Endothelial cell of umbilical vein (primary cell): ENCODE results near the gene SLC6A2. TPM values are rescaled to one million over a fixed set of nuclear protein-coding genes. Genes with fewer than 3 reads are reported as not detected.

Source experiments
- BruUV-seq: library from RNA; stranded (reverse); fragments of 400-500 nt; replicated peaks from 2 replicates; lab custom pipeline; 2021; lab: Mats Ljungman, UMichigan
- CTCF ChIA-PET: fragments of 300-600, 350-600 bp; sonication (Branson Sonifier 250); formaldehyde crosslinking; loops from one replicate; lab custom pipeline; 2021; ENCODE audit warnings: antibody characterized with exemption, inconsistent platforms; lab: Charles Lee
- POLR2A ChIA-PET: fragments of 300-600, 350-600 bp; sonication (Branson Sonifier 250); formaldehyde crosslinking; loops from one replicate; lab custom pipeline; 2021; ENCODE audit warnings: antibody characterized with exemption, inconsistent platforms; lab: Charles Lee
- DNase-seq: peaks from one replicate; pipeline ENCODE4 v3.0.0-alpha.2; 2011; ENCODE audit warnings: low read depth, low spot score
- FAIRE-seq: peaks from 2 replicates; lab custom pipeline; 2011; peaks lifted over from hg19 to GRCh38; lab: Jason Lieb, UNC
- H2AFZ ChIP-seq: 2 replicates; pipeline ENCODE4 v1.6.0; 2012; ENCODE audit warnings: low read depth, low read length, control low read depth, inconsistent platforms
- H3K27ac ChIP-seq: 2 replicates; pipeline ENCODE4 v1.5.1; 2011; ENCODE audit warnings: low read depth, mild to moderate bottlenecking, control low read depth, low read length, moderate library complexity; ENCODE audit not compliant: insufficient read depth
- H3K27me3 ChIP-seq, 2 experiments: 2 replicates each; pipeline versions ENCODE4 v1.6.0 to v1.6.1; 2011; ENCODE audit warnings: low read length in 2 of 2, mixed read lengths in 1 of 2; ENCODE audit not compliant: control insufficient read depth in 2 of 2, insufficient read depth in 2 of 2
- H3K36me3 ChIP-seq, 2 experiments: 2 replicates in 1 of 2; 3 replicates in 1 of 2; pipeline ENCODE4 v1.5.1; 2011; ENCODE audit warnings: low read length in 2 of 2, mild to moderate bottlenecking in 1 of 2, moderate library complexity in 1 of 2; ENCODE audit not compliant: control insufficient read depth in 2 of 2, insufficient read depth in 2 of 2; ENCODE audit errors: extremely low read depth in 1 of 2
- H3K4me1 ChIP-seq: 3 replicates; pipeline ENCODE4 v1.5.1; 2011; ENCODE audit warnings: mild to moderate bottlenecking, low read length; ENCODE audit not compliant: control insufficient read depth, insufficient read depth; ENCODE audit errors: extremely low read depth
- H3K4me2 ChIP-seq: 2 replicates; pipeline ENCODE4 v1.6.1; 2011; ENCODE audit warnings: low read length, control low read depth, mixed read lengths; ENCODE audit not compliant: insufficient read depth
- H3K4me3 ChIP-seq, 3 experiments: fragments of 200-600 bp in 1 of 3; sonication (generic), shearing (Covaris generic) in 1 of 3; replicated peaks in 1 of 3; 2 replicates each; pipeline ENCODE4 v1.5.1; 2011 to 2016; ENCODE audit warnings: control low read depth in 3 of 3, low read length in 3 of 3, mild to moderate bottlenecking in 2 of 3, inconsistent platforms in 1 of 3, low read depth in 1 of 3, moderate library complexity in 1 of 3; ENCODE audit not compliant: insufficient read depth in 1 of 3
- H3K79me2 ChIP-seq: 2 replicates; pipeline ENCODE4 v1.6.0; 2012; ENCODE audit warnings: low read length, inconsistent platforms; ENCODE audit not compliant: control insufficient read depth, insufficient read depth
- H3K9ac ChIP-seq: replicated peaks from 2 replicates; pipeline ENCODE3; 2011; ENCODE audit warnings: low read length, control low read depth; ENCODE audit not compliant: insufficient read depth; ENCODE audit errors: extremely low read depth
- H3K9me1 ChIP-seq: replicated peaks from 3 replicates; pipeline ENCODE4 v1.6.0; 2011; ENCODE audit warnings: mild to moderate bottlenecking, low read length; ENCODE audit not compliant: control insufficient read depth, insufficient read depth; ENCODE audit errors: extremely low read depth
- H3K9me3 ChIP-seq: replicated peaks from 2 replicates; pipeline ENCODE4 v1.5.1; 2012; ENCODE audit warnings: low read length, inconsistent platforms; ENCODE audit not compliant: control insufficient read depth, insufficient read depth
- H4K20me1 ChIP-seq: replicated peaks from 2 replicates; pipeline ENCODE3; 2011; ENCODE audit warnings: mild to moderate bottlenecking, low read length; ENCODE audit not compliant: control insufficient read depth, insufficient read depth; ENCODE audit errors: extremely low read depth
- EZH2 ChIP-seq: IDR thresholded peaks from 2 replicates; pipeline ENCODE4 v1.6.1; 2012; ENCODE audit warnings: borderline replicate concordance, low read depth, mild to moderate bottlenecking, moderate library complexity, low read length, inconsistent platforms; ENCODE audit not compliant: severe bottlenecking
- FOS ChIP-seq: IDR thresholded peaks from 2 replicates; pipeline ENCODE4 v1.6.1; 2011; ENCODE audit warnings: mild to moderate bottlenecking, low read length, moderate library complexity, borderline replicate concordance; ENCODE audit not compliant: insufficient read depth
- GATA2 ChIP-seq: IDR thresholded peaks from 2 replicates; pipeline ENCODE4 v1.7.0; 2011; ENCODE audit warnings: low read depth, mild to moderate bottlenecking, moderate library complexity, mixed read lengths, low read length; ENCODE audit not compliant: insufficient read length, insufficient read depth
- JUN ChIP-seq: IDR thresholded peaks from 2 replicates; pipeline ENCODE4 v1.6.1; 2011; ENCODE audit warnings: borderline replicate concordance, low read depth; ENCODE audit not compliant: insufficient read length, insufficient read depth
- MAX ChIP-seq: IDR thresholded peaks from 2 replicates; pipeline ENCODE4 v1.6.1; 2011; ENCODE audit not compliant: insufficient read depth, insufficient read length
- MYC ChIP-seq: IDR thresholded peaks from one replicate; pipeline ENCODE4 v1.6.1; 2011; ENCODE audit warnings: mild to moderate bottlenecking, low read depth, low read length
- POLR2A ChIP-seq: IDR thresholded peaks from 2 replicates; pipeline ENCODE4 v1.6.1; 2012; ENCODE audit warnings: low read depth, mild to moderate bottlenecking, control low read depth, low read length
- POLR2AphosphoS5 ChIP-seq: IDR thresholded peaks from 2 replicates; pipeline ENCODE4 v1.6.1; 2012; ENCODE audit warnings: low read depth, mild to moderate bottlenecking, control low read depth, low read length, moderate library complexity; ENCODE audit not compliant: insufficient read depth
- dilution Hi-C: fragments of 300-500 bp; cut with MboI; formaldehyde crosslinking; loops from one replicate; pipeline ENCODE4 v1.15.0; 2019; ENCODE audit warnings: low sequenced_read_pairs; ENCODE audit not compliant: extremely low pct_ligation_motif_present
- intact Hi-C: fragments of 100-400 bp; cut with micrococcal nuclease; formaldehyde crosslinking; loops from one replicate; pipeline ENCODE4 v1.10.0; 2022
- polyA plus RNA-seq, 4 experiments: library from polyadenylated mRNA; depleted of rRNA in 3 of 4; stranded (reverse) in 3 of 4; unstranded in 1 of 4; fragments of >200 nt; gene quantifications; 2 replicates each; pipeline versions ENCODE4 v1.2.1 to v1.2.3, GENCODE V29; 2011 to 2012; ENCODE audit warnings: missing spikeins in 1 of 4
- total RNA-seq: library from RNA; stranded (reverse); gene quantifications from 2 replicates; pipeline ENCODE4 v1.2.3, GENCODE V29; 2021

The SLC6A2 gene
- total and polyA plus RNA-seq, 2 donors (not counting 3 experiments of a cell fraction or from before 2014, with no cell fraction given) = not detected

- dilution Hi-C loops (no loop called here), intact Hi-C loops (no loop called here)
- DNase-seq (no peak), FAIRE-seq (no peak)
- H3K9ac ChIP-seq = no peak overlapping the region
- H2AFZ ChIP-seq = no peak overlapping the region
- no peaks in the 10 kb centered on the region for H3K9me1 ChIP-seq
- H3K4me1 ChIP-seq = no peaks in the 10 kb centered on the region
- no peaks in the 10 kb centered on the region for H3K36me3 ChIP-seq
- no peaks in the 10 kb centered on the region for H3K9me3 ChIP-seq
- peaks cover 50 to 54% of the 10 kb centered on the region in 2 experiments for H3K27me3 ChIP-seq
- BruUV-seq = no TSS peak
- H3K79me2 ChIP-seq = no peaks in the 10 kb centered on the region
- ChIA-PET POLR2A (no interaction called here), CTCF (no interaction called here)
- H3K4me2 ChIP-seq = no peak overlapping the region
- no peak overlapping the region for H3K27ac ChIP-seq
- H4K20me1 ChIP-seq = no peaks in the 10 kb centered on the region
- no peak overlapping the region for H3K4me3 ChIP-seq
- TF ChIP-seq JUN (no peak), MYC (no peak), POLR2A (no peak), FOS (no peak), EZH2 (peak; percentile 25), MAX (no peak)
These were observed 349 bp upstream of the SLC6A2 start for GRCh38 chr16:55655381-55655896.

GRCh38 chr16:55656691-55657092 lies 904 bp downstream of the SLC6A2 start:
- Histone ChIP-seq H4K20me1 (no peaks in the 10 kb centered on the region), H3K9ac (no peak overlapping the region), H3K4me2 (no peak overlapping the region), H3K36me3 (no peaks in the 10 kb centered on the region), H3K9me1 (no peaks in the 10 kb centered on the region), H3K27me3 (peaks cover 48 to 54% of the 10 kb centered on the region in 2 experiments), H3K4me1 (no peaks in the 10 kb centered on the region), H3K79me2 (no peaks in the 10 kb centered on the region), H3K27ac (no peak overlapping the region), H2AFZ (no peak overlapping the region), H3K4me3 (no peak overlapping the region), H3K9me3 (no peaks in the 10 kb centered on the region)
- FAIRE-seq (no peak), DNase-seq (no peak)
- no TSS peak for BruUV-seq
- dilution Hi-C loops = no loop called here
- ChIA-PET CTCF (interaction anchor here (1.9 kb wide), 1 partner anchor 11 kb away, joined by 4 read pairs; no protein-coding TSS in a partner anchor), POLR2A (no interaction called here)
- TF ChIP-seq POLR2AphosphoS5 = no peak
- TF ChIP-seq POLR2A = no peak
- TF ChIP-seq MAX = no peak
- TF ChIP-seq EZH2 = peak; percentile 38
- TF ChIP-seq GATA2 = no peak
- TF ChIP-seq FOS = no peak
- intact Hi-C loops = no loop called here
